Gastrocnemius medialis (tissue), 4 donors: Measurements from ENCODE around the gene ANKRD33B. TPM values are rescaled to one million over a fixed set of nuclear protein-coding genes. Genes with fewer than 3 reads are reported as not detected.

ENCODE experiments used
- ATAC-seq, 2 donors: fragments of 150-250 bp; one replicate each; pipeline ENCODE4 v1.9.1; 2016
- DNase-seq, 2 donors: peaks; one replicate each; pipeline ENCODE4 v3.0.0-alpha.2; 2019
- H3K27ac ChIP-seq, 4 donors: fragments of 200-600 bp; sonication (generic); 1 replicate in 1 of 4; 2 replicates in 3 of 4; pipeline ENCODE4 v1.5.1; 2016 to 2018; ENCODE audit warnings: mild to moderate bottlenecking in 2 of 4, moderate library complexity in 1 of 4
- H3K27me3 ChIP-seq, 3 donors: fragments of 200-600 bp; sonication (generic) in 2 of 3; 1 replicate in 1 of 3; 2 replicates in 2 of 3; pipeline versions ENCODE4 v1.5.1 to v1.6.0; 2016 to 2019; ENCODE audit warnings: mild to moderate bottlenecking in 1 of 3, moderate library complexity in 1 of 3
- H3K36me3 ChIP-seq, 2 donors: fragments of 200-600 bp; sonication (generic) in 1 of 2; one replicate each; pipeline ENCODE4 v1.5.1; 2017 to 2018
- H3K4me1 ChIP-seq, 2 donors: fragments of 200-600 bp; sonication (generic) in 1 of 2; one replicate each; pipeline ENCODE4 v1.5.1; 2016 to 2017; ENCODE audit warnings: mild to moderate bottlenecking in 2 of 2
- H3K4me3 ChIP-seq, 4 donors: fragments of 200-600 bp; sonication (generic) in 3 of 4; 1 replicate in 1 of 4; 2 replicates in 3 of 4; pipeline ENCODE4 v1.5.1; 2016 to 2019; ENCODE audit warnings: mild to moderate bottlenecking in 2 of 4
- H3K9me3 ChIP-seq, 3 donors: fragments of 200-600 bp; sonication (generic) in 2 of 3; 1 replicate in 1 of 3; 2 replicates in 2 of 3; pipeline ENCODE4 v1.5.1; 2016 to 2019
- CTCF ChIP-seq, 5 experiments: fragments of 450-650 bp in 3 of 5; fragments of 200-600 bp in 2 of 5; sonication (generic) in 2 of 5; IDR thresholded peaks in 4 of 5; conservative IDR thresholded peaks in 1 of 5; 1 replicate in 4 of 5; 2 replicates in 1 of 5; pipeline ENCODE4 v1.5.1; 2016 to 2019; ENCODE audit warnings: antibody characterized with exemption in 5 of 5, mild to moderate bottlenecking in 3 of 5, moderate library complexity in 3 of 5
- POLR2A ChIP-seq, 2 donors: fragments of 450-650 bp; IDR thresholded peaks; one replicate each; pipeline ENCODE4 v1.6.1; 2017; ENCODE audit warnings: antibody characterized with exemption in 2 of 2, mild to moderate bottlenecking in 2 of 2, moderate library complexity in 2 of 2
- in situ Hi-C, 4 donors: fragments of 200-750 bp; cut with MboI; loops; one replicate each; pipeline versions ENCODE4 v1.15.0 to v1.8.0; 2017; ENCODE audit warnings: low sequenced_read_pairs in 4 of 4
- intact Hi-C: fragments of 100-400 bp; cut with DNase I; formaldehyde crosslinking; loops from one replicate; pipeline ENCODE4 v1.15.1; 2023; ENCODE audit warnings: low total_unique reads
- total RNA-seq, 4 donors: library from RNA; depleted of rRNA; stranded (reverse); fragments of >200 nt; gene quantifications; one replicate each; pipeline versions ENCODE4 v1.1.0 to v1.2.3, GENCODE V29; 2016

The ANKRD33B gene
- total RNA-seq, 4 donors from 2014 or later: 2.2 to 38.9 (median 15.1) TPM

DNA sequence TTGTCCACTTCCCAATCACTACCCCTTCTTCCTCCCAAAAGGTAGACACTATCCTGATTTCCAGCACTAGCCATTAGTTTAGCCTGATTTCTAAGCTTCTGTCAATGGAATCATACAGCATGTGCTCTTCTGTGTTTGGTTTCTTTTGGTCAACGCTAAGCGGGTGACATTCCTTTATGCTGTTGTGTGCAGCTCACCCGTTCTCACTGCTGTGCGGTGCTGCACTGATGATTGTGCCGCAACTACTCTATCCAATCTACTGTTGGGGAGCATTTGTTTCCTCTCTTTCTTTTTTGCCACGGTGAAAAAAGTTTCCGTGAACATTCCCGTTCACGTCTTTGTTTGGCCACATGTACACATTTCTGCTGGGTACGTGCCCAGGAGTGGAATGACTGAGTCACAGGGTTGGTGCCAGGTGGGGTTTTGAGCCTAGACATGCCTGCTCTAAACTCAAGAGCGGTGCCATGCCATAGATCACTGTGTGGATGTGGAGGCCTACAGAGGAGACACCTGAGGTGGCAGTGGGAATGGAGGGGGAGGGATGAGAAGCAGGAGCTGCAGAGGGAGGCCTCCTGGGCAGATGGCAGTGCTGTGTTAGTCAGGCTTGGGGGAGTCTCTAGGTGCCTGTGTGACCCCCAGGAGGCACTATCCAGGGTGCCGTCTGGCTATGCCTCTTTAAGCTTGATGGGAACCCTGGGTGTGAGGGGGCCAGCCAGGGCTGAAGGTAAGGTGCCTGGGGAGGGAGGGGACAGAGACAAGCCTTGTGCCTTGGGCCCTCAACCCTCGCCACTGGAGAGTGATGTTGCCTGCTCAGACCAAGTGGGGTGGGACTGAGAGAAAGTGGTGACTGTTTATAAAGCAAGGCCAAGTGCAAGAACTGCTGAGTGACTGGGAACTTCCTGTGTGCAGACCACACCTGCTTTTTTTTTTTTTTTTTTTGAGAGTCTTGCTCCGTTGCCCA lies 11.4 kb upstream of the ANKRD33B start:
- Histone ChIP-seq H3K4me1 (no peaks in the 10 kb centered on the region), H3K27me3 (peaks cover 0 to 4% (median 0%) of the 10 kb centered on the region in 3 donors), H3K4me3 (no peak overlapping the region), H3K27ac (no peak overlapping the region), H3K9me3 (no peaks in the 10 kb centered on the region), H3K36me3 (no peaks in the 10 kb centered on the region)
- in situ Hi-C loops: no loop called here
- intact Hi-C loops: no loop called here
- DNase-seq (no peak), ATAC-seq (no peak)
- TF ChIP-seq CTCF (IDR thresholded peaks at IDR 0.05 in 4 of 5, conservative IDR thresholded peaks at IDR 0.05 in 1 of 5): no peak

GRCh38 chr5:10553476-10553875 lies 10.4 kb upstream of the ANKRD33B start:
- no peak overlapping the region for H3K27ac ChIP-seq
- intact Hi-C loops: no loop called here
- no peaks in the 10 kb centered on the region for H3K36me3 ChIP-seq
- peaks cover 0 to 4% (median 0%) of the 10 kb centered on the region in 3 donors for H3K27me3 ChIP-seq
- in situ Hi-C loops: no loop called here
- no peak for ATAC-seq
- no peak for DNase-seq
- H3K9me3 ChIP-seq: no peaks in the 10 kb centered on the region
- H3K4me3 ChIP-seq: no peak overlapping the region
- TF ChIP-seq CTCF (IDR thresholded peaks at IDR 0.05 in 4 of 5, conservative IDR thresholded peaks at IDR 0.05 in 1 of 5): no peak
- TF ChIP-seq POLR2A (IDR thresholded peaks at IDR 0.05): no peak
- no peaks in the 10 kb centered on the region for H3K4me1 ChIP-seq

- Histone ChIP-seq H3K4me3 (no peak overlapping the region), H3K27me3 (peaks cover 0 to 4% (median 0%) of the 10 kb centered on the region in 3 donors), H3K36me3 (no peaks in the 10 kb centered on the region), H3K9me3 (no peaks in the 10 kb centered on the region), H3K27ac (no peak overlapping the region), H3K4me1 (no peaks in the 10 kb centered on the region)
- no peak for ATAC-seq
- in situ Hi-C loops: no loop called here
- DNase-seq: no peak
- intact Hi-C loops: no loop called here
- TF ChIP-seq CTCF (IDR thresholded peaks at IDR 0.05 in 4 of 5, conservative IDR thresholded peaks at IDR 0.05 in 1 of 5) (no peak), POLR2A (IDR thresholded peaks at IDR 0.05) (no peak)
Observed at GRCh38 chr5:10555277-10555684, 8.6 kb upstream of the ANKRD33B start.

DNA sequence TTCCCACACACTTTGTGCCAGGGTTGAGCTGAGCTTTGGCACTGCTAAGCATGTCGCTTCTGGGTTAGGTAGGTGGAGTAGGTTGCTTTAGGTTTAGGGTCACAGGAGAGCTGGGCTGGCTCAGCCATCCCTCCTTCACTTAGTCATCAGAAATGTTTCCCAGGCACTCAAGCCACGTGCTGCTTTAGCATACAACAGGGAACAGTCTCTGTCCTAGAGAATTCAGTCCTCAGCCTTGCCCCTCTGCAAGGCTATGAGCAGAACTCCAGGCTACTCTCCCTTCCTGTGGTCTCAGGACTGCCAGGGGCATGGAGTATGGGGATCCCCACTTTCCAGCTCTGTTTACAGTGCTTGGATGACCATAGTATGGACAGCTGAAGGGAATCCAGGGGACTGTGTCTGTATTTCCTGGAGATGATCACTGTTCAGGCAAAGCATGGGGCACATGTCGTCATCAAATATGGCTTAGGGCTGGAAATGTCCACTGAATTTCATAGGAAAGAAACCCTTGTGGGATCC lies 7.5 kb upstream of the ANKRD33B start:
- intact Hi-C loops: no loop called here
- in situ Hi-C loops: no loop called here

More for the DNA sequence above, 7.5 kb upstream of the ANKRD33B start:
- Histone ChIP-seq H3K36me3 (no peaks in the 10 kb centered on the region), H3K4me1 (no peaks in the 10 kb centered on the region), H3K27ac (no peak overlapping the region), H3K9me3 (no peaks in the 10 kb centered on the region), H3K4me3 (no peak overlapping the region), H3K27me3 (peaks cover 0 to 4% (median 0%) of the 10 kb centered on the region in 3 donors)
- TF ChIP-seq POLR2A (IDR thresholded peaks at IDR 0.05) (no peak), CTCF (IDR thresholded peaks at IDR 0.05 in 4 of 5, conservative IDR thresholded peaks at IDR 0.05 in 1 of 5) (no peak)
- DNase-seq: no peak
- no peak for ATAC-seq
